Activated T-cell treated with anti-CD3 and anti-CD28 coated beads for 1 hour (primary cell): ENCODE results near the gene NLE1.
"Not testable (repeated sequence)": the region's sequence is repeated elsewhere in the genome, so short reads cannot be mapped to it uniquely, and the experiment has no call there.

Source experiments
- DNase-seq: peaks from one replicate; pipeline ENCODE4 v3.0.0-alpha.2; 2020; ENCODE audit warnings: low read depth

NLE1 gene

DNA sequence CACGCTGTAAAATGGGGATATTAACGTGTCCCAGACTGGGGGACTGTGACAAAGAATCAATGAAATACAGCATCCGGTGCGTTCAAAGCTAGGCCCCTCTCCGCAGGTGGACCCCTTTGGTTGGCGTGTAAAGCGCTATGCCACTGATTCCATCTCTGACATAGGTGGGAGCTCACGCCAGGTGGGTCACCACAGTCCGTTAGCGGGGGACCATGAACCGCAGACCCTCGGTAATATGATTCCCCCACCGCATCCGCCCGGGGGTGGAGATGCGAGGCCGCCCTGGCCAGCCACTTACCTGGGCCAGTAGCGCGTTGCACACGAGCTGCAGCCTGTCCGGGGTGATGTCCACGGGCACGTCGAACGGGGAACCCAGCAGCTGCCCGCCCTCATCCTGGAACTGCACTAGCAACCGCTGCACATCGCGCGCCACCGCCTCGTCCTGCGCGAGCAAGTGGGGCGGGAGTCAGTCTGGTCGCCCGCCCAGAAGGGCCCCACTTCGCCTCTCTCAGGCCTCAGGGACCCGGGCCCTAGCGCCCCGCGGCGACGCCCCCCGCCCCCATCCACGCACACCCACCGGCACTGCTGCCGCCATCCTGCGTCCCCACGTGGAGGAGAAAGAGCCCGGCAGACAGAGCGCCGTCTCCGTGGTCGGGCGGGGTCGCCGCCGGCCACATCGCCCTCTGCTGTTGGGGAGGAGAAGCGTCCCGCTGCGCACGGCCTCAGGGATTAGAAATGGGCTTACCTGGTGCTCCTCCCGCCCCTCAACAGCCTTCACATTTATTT, at the start of gene NLE1:
Gene NLE1 (minus strand): TSS at position 623 of the 786 bp plus-strand sequence. CDS start 28 bp downstream, at position 595.
- DNase-seq, result peak; percentile 80

DNA sequence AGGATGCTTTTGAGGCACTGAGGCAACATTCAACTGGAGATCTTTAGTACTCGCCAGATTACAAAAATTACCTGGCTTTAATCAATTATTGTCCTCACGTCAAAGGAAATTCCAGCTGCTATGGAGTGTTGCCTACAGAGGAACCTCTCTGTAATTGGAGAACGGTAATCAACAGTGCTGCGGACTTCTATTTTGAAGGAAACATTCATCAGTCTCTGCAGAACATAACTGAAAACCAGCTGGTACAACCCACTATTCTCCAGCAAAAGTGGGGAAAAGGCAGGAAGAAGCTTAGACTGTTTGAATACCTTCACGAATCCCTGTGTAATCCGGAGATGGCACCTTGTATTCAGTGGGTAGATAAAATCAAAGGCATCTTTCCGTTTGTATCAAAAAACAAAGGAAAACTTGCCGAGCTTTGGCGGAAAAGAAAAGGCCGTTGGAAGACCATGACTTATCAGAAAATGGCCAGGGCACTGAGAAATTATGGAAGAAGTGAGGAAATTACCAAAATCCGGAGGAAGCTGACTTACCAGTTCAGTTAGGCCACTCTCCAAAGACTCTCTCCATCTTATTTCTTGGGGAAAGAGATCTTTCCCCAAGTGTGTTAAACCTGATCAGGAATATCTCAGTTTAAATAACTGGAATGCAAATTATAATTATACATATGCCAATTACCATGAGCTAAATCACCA, 49.0 kb upstream of the NLE1 start:
- DNase-seq, result no peak

DNA sequence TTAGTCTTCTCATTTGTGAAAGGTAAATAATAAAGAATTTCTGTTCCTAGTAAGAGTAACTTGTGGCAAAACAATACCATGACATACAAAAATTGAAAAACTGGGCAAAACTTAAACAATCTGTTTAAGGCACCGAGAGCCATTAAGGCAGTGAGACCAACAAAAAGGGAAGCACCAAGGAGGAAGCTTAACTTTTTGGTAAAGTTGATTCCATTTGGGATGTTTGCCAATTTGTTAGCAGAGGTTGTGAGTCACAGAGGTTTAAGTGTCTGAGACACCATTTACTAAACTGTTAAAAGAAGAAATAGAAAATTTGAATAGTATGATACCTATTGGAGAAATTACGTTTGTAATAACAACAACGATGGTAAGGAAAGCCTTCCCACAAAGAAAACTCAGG, 47.2 kb upstream of the NLE1 start:
- DNase-seq, result no peak

DNA sequence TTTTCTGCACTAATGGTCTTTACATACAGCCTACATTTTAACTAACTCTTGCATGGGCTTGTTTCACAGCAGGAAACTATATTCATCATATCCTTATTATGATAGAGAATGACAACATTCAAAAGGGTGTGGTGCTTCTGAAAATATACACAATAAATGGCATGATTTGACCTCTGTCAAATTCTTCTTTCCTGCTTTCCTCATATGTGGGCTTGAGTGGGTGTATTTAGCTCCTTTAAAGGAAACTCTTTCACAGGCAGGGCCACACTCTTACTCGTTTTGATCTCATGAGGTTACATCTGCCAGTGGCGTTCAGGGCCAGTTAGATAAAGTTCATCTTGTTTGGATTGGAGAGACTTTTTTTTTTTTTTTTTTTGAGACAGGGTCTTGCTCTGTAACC, 46.0 kb upstream of the NLE1 start:
- no peak for DNase-seq

DNA sequence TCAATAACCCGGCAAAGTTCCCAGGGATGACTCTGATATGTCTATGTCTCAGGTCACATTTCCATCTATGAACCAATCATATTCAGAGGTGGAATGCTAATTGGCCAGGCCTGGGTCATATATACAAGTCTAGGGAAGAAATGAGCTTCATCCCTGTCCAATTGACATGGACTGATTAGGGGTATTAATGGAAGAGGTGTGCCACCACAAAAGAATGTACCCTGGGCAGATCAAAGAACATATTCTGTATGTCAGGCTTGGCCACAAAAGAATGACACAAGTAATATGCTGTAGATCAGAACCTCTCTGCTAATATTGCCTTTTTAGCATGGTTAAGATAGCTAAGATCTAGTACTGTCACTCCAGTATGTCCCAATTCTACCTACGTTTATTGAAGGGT, 45.4 kb upstream of the NLE1 start:
- DNase-seq, result no peak

DNA sequence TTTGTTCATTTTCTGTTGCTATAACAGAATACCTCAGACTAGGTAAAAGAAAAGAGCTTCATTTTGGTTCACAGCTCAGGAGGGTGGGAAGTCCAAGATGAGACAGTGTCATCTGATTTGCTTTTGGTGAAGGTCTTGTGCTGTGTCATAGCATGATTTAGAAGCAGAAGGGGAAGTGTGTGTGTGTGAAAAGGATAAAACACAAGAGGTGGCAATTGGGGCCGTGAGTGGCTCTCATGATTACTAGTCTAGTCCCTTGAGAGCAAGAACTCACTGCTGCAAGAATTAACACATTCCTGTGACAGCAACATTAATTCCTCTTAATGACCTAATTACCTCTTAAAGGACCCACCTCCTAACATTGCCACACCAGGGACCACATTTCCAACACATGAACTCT, 43.7 kb upstream of the NLE1 start:
- DNase-seq, result no peak

DNA sequence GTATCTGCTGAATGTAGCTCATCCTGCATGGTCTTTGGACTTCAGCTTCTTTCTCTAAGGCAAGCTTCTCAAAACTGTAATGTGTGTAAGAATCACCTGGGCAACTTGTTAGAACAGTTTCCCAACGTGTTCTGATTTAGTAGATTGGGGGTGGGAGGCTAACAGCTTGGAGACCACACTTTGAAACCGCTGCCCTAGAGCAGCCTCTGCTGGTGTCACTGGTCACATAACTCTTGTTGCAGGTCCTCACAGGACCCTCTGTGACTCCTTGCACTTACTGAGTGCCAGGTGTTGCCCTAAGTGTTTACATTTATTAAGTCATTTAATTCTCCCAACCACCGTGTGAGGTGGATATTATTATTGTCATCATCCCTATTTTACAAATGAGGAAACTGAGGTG, 42.2 kb upstream of the NLE1 start:
- DNase-seq, result no peak

DNA sequence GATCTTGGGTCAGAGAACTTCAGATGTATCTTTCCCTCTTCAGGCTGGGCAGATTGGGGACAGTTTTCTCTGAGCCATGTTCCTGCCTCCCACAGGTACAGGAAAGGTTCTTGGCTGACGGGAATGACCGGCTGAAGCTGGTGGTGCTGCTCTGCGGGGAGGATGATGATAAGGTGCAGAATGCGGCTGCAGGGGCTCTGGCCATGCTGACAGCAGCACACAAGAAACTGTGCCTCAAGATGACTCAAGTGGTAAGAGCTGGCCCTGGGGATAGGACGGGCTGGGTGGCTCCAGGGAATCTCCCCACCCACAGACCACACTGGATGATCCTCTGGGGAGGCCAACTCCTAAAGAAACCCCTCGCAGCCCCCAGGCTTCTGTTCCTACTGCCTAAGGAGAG, 41.2 kb upstream of the NLE1 start:
- no peak for DNase-seq

DNA sequence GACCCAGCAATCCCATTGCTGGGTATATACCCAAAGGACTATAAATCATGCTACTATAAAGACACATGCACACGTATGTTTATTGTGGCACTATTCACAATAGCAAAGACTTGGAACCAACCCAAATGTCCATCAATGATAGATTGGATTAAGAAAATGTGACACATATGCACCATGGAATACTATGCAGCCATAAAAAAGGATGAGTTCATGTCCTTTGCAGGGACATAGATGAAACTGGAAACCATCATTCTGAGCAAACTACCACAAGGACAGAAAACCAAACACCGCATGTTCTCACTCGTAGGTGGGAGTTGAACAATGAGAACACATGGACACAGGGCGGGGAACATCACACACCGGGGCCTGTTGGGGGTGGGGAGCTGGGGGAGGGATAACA, 37.3 kb upstream of the NLE1 start:
- DNase-seq, result not testable (repeated sequence)

DNA sequence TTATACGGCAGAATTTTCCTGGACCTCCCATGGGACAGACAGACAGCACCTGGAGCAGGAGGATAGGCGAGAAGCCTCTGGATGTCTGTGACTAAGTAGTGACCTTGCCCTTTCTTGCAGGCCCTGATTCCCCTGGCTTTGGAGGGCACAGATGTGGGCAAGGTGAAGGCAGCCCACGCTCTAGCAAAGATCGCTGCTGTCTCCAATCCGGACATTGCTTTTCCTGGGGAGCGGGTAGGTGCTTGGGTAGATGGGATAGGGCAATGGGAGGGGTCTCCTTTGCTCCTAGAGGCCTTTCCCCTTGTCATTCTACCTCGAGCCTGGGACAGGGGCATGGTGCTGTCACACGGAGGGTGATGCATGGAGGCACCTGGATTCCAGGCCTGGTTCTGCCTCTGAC, 34.8 kb upstream of the NLE1 start:
- DNase-seq, result no peak

DNA sequence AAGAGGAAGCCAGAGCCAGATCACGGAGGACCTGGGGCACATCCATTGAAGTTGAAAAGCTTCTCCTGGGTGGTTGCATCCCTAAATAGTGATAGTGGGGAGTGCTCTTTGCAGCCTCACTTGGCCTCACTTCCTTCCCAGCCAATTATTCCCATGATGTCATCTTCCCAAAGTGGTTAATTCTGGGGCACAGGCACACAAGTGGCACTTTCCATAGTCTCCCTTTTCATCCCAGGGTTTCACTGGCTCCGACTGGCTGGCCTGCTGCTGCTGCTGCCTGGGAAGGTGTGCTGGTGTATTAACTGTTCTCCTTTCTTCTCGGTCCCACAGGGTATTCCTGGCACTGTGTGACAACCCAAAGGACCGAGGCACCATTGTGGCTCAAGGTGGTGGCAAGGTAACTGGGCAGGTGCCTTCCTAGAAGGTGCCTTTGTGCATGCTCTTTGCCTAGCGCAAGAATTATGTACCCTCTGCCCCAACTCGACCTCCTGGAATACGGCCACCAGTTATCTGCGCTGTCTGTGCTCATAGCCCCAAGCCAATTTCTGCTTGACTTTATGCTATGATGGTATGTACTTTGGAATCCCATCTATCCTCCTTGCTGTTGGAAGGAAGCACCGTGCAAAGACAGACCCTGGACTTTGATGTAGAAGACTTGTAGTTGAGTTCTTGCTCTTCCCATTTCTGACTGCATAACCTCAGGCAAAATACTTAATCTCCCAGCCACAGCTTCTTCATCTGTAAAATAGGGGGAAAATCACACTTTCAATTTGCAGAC, 33.7 kb upstream of the NLE1 start:
- DNase-seq, result no peak

DNA sequence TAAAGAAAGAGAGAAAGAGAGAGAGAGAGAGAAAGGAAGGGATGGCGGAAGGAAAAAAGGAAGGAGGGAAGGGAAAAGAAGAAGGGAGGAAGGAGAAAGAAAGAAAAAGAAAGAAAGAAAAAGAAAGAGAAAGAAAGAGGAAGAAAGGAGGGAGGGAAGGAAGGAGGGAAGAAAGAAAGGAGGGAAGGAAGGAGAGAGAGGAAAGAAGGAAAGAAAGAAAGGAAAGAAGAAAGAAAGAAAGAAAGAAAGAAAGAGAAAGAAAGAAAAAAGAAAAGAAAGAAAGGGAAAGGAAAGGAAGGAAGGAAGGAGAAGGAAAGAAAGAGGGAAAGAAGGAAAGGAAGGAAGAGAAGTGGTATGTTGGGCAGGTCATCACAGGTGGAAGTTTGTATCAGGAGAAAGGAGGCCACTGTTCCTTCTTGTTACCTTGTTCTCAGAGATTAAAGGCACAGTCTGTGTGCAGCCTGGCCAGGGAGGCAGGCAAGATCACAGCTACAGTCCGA, 32.8 kb upstream of the NLE1 start:
- no peak for DNase-seq

DNA sequence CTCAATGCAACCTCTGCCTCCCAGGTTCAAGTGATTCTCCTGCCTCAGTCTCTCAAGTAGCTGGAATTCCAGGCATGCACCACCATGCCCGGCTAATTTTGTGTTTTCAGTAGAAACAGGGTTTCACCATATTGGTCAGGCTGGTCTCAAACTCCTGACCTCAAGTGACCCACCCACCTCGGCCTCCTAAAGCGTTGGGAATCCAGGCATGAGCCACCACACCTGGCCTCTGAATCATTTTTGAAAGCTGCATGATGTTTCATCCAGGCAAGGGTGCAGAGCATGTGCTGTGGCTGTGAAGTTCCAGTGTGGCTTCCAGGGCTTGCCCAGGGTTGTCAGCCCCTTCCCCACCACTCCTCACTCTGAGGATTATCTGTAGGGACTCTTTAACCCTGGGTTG, 30.2 kb upstream of the NLE1 start:
- DNase-seq, result not testable (repeated sequence)

DNA sequence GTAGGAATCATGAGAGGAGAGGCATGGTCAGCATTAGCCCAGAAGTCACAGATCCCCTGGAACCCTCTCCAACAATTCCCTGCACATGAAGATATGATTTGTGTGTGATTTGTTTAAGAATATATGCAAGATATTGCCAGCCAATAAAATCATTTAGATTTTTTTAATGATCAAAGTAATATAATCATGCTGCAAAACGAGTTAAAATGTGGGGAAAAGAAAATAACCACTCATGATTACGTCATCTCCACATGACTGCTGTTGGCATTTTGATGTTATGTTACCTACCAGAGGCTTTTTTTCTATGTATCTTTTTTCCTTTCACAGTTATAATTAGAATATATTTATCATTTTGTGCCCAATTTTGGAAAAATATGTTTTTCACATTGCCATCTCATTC, 29.7 kb upstream of the NLE1 start:
- DNase-seq, result no peak

DNA sequence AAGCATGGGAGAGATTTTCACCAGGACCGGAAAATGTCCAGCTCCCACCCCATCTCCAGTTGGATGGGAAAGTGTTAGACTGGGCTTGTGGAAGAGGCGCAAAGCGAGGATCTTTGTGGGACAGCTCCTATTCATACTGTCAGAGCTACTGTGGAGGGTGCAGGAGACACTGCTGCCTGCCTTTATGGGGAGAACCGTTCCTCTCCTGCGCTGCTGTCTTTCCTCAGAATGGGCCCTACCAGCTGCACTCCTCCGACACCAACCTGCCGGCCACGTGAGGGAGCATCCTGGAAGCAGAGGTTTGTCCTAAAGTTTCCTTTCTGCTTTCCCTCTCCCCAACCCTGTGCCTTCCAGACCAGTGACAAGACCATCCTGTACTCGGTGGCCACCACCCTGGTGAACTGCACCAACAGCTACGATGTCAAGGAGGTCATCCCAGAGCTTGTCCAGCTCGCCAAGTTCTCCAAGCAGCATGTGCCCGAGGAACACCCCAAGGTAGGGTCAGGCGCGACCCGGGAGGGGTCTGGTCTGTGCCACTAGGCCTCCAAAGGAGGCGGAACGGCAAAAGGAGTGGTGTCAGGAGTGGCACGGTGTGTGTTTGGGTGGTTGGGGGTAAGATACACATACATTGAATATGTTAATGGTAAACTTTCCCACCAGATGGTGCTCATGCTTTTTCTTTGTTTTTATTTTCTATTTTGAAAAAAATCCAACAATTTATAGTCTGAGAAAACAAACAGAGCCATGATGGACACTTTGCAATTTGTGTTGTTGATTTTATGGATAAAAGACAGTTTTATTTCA, 29.1 kb upstream of the NLE1 start:
- DNase-seq, result no peak

DNA sequence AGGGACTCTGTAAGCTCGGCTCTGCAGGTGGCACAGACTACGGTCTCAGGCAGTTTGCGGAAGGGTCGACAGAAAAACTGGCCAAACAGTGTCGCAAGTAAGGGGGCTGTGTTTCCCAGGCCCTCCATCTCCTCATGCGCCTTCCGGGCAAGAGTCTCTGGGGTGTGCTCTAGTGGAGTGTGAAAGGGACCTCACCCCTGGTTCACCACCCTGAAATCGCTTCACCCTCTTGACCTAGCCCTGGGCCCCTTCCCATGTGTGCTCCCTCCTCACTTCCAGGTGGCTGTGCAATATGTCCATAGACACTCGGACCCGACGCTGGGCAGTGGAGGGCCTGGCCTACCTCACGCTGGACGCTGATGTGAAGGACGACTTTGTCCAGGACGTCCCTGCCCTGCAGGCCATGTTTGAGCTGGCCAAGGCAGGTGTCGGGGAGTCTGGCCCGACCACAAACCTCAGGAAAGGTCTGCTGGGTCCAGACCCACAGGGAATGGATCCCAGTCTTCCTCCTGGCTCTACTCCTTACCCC, 27.8 kb upstream of the NLE1 start:
- no peak for DNase-seq

DNA sequence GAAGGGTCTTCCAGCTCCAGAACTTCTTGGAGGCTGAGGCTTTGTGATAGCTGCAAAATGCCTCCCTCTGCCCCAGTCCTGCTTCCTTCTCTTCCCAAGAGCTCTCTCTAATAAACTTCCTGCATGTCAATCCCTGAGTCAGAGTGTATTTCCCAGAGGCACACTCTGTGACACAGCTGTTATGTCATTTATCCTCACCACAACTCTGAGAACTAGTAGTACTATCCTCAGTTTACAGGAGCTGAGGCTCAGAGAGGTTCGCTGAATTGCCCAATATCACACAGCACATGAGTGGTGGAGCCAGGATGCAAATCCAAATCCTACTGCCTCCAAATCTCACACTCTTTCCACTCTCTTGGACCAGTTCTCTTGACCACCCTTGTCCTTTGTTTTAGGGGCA, 25.6 kb upstream of the NLE1 start:
- DNase-seq, result no peak

DNA sequence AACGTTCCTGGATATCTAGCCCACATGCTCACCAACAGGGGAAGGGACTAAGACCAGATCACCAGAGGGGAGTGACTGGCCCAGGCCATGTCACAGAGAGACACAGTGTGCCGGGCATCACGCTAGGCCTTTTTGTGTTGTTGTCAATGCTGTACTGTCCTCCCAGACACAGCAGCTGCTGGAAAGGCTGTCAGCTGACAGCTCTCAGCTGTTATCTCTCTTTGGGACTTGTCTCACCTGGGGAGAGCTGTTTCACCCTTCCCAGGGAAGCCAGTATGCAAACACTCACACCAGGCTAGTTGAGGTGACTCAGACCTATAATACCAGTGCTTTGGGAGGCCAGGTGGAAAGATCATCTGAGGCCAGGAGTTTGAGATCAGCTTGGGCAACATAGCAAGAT, 24.9 kb upstream of the NLE1 start:
- DNase-seq, result no peak

DNA sequence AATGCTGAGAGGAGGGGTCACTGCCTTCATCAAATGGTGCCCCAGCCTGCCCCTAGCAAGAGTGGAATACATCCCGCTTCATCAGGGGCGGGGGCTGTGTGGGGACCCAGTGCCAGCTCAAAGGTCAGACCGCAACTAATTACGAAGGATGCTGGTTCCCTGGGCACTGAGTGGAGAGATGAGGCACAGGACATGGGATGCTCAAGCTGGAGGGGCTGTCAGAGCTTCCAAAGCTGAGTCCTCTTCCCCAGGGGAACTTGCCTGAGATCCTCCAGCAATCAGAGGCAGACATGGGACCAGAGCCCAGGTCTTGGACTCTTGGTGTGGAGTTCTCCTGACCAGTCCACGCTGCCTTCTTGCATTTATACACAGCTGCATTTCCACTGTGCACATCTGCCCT, 24.4 kb upstream of the NLE1 start:
- DNase-seq, result no peak

DNA sequence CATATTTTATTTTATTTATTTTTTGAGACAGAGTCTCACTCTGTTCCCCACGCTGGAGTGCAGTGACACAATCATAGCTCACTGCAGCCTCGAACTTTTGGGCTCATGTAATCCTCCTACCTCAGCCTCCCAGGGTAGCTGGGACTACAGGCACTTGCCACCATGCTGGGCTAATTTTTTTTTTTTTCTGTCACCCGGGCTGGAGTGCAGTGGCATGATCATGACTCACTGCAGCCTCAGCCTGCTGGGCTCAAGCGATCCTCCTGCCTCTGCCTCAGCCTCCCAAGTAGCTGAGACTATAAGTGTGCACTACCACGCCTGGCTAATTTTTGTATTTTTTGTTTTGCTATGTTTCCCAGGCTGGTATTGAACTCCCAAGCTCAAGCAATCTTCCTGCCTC, 22.6 kb upstream of the NLE1 start:
- DNase-seq, result no peak

DNA sequence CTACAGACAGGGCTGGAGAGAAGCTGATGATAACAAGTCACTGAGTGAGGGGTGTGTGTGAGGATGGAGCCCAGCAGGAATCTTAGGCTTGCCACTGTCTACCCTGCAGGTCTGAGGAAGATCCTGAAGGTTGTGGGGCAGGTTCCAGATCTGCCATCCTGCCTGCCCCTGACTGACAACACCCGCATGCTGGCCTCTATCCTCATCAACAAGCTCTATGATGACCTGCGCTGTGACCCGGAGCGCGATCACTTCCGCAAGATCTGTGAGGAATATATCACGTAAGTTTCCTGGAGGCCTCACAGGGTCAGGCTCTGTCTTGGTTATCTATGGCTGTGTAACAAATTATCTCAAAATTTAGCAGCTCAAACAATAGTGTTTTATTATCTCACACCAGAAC, 21.8 kb upstream of the NLE1 start:
- no peak for DNase-seq

DNA sequence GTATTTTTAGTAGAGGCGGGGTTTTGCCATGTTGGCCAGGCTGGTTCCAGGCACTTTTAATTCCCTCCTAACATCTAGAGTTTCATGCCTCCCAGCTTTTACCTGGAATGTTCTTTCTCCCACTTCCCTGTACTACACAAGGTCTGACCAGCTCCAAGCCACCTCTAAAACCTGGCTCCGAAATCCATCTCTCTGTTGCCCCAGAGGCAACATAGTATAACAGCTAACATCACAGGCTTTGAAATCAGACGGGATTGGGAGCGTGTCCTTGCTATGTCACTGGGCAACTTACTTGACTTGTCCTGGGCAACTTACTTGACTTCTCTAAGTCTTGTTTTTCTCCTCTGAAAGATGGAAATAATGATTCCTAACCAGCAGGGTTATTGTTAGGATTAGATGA, 20.7 kb upstream of the NLE1 start:
- no peak for DNase-seq
